Caco-2 (cell line): ENCODE measurements around the gene MCRS1. TPM values are rescaled to one million over a fixed set of nuclear protein-coding genes. Genes with fewer than 3 reads are reported as not detected.

Experiments used
- BruUV-seq: library from RNA; stranded (reverse); fragments of 400-500 nt; replicated peaks from 2 replicates; lab custom pipeline; 2021; lab: Mats Ljungman, UMichigan
- CTCF ChIA-PET: fragments of 300-600 bp; sonication (Branson Sonifier 250); formaldehyde crosslinking; loops from one replicate; lab custom pipeline; 2022; ENCODE audit warnings: antibody characterized with exemption; lab: Charles Lee
- POLR2A ChIA-PET: fragments of 300-600 bp; sonication (Branson Sonifier 250); formaldehyde crosslinking; loops from one replicate; lab custom pipeline; 2022; ENCODE audit warnings: antibody characterized with exemption; lab: Charles Lee
- DNase-seq, 2 experiments: peaks; one replicate each; pipeline versions ENCODE4 v3.0.0 to v3.0.0-alpha.2; 2020 to 2022
- H3K27me3 ChIP-seq: replicated peaks from 2 replicates; pipeline ENCODE4 v1.6.0; 2011; ENCODE audit warnings: low read length; ENCODE audit not compliant: control insufficient read depth, insufficient read depth
- H3K36me3 ChIP-seq: 2 replicates; pipeline ENCODE4 v1.5.1; 2011; ENCODE audit warnings: low read length; ENCODE audit not compliant: control insufficient read depth, insufficient read depth
- H3K4me1 ChIP-seq: fragments of 250-450 bp; sonication (Bioruptor Pico); 2 replicates; pipeline ENCODE4 v1.5.1; 2020; ENCODE audit warnings: mild to moderate bottlenecking
- H3K4me3 ChIP-seq: 2 replicates; pipeline ENCODE4 v1.5.1; 2011; ENCODE audit warnings: low read depth, mild to moderate bottlenecking, control low read depth, low read length
- H3K9me3 ChIP-seq: fragments of 250-450 bp; sonication (Bioruptor Pico); 2 replicates; pipeline ENCODE4 v1.5.1; 2020; ENCODE audit warnings: mild to moderate bottlenecking, moderate library complexity
- H3K27ac Mint-ChIP-seq: one replicate; pipeline ENCODE4 v1.8.0; 2022; ENCODE audit warnings: mixed read lengths; ENCODE audit not compliant: unreplicated experiment
- H3K27me3 Mint-ChIP-seq: one replicate; pipeline ENCODE4 v1.8.0; 2022; ENCODE audit warnings: mixed read lengths; ENCODE audit not compliant: insufficient read depth, unreplicated experiment
- H3K36me3 Mint-ChIP-seq: one replicate; pipeline ENCODE4 v1.8.0; 2022; ENCODE audit warnings: mild to moderate bottlenecking, mixed read lengths; ENCODE audit not compliant: insufficient read depth, unreplicated experiment
- H3K4me1 Mint-ChIP-seq: one replicate; pipeline ENCODE4 v1.8.0; 2022; ENCODE audit warnings: low read depth, mixed read lengths; ENCODE audit not compliant: unreplicated experiment
- H3K4me3 Mint-ChIP-seq: one replicate; pipeline ENCODE4 v1.8.0; 2022; ENCODE audit warnings: mild to moderate bottlenecking, moderate library complexity, mixed read lengths; ENCODE audit not compliant: unreplicated experiment
- H3K9me3 Mint-ChIP-seq: one replicate; pipeline ENCODE4 v1.8.0; 2022; ENCODE audit warnings: mixed read lengths; ENCODE audit not compliant: unreplicated experiment
- intact Hi-C: fragments of 100-400 bp; cut with micrococcal nuclease; formaldehyde crosslinking; loops from one replicate; pipeline ENCODE4 v1.10.0; 2022; ENCODE audit not compliant: unreplicated experiment
- total RNA-seq: library from RNA; stranded (reverse); gene quantifications from 2 replicates; pipeline ENCODE4 v1.2.3, GENCODE V29; 2022
- TF ChIP-seq, protein P1 (sequence below), 2 experiments: fragments of 200-600 bp in 1 of 2; IDR thresholded peaks; 1 replicate in 1 of 2; 2 replicates in 1 of 2; pipeline versions ENCODE4 v1.5.1 to v1.8.0; 2011 to 2022; ENCODE audit warnings: antibody characterized with exemption in 1 of 2, control low read depth in 1 of 2, inconsistent platforms in 1 of 2, low read depth in 1 of 2, low read length in 1 of 2, mild to moderate bottlenecking in 1 of 2, moderate library complexity in 1 of 2; ENCODE audit not compliant: insufficient read depth in 1 of 2, severe bottlenecking in 1 of 2, unreplicated experiment in 1 of 2

MCRS1 gene
- total RNA-seq, 1 experiment from 2014 or later: 122 TPM

DNA sequence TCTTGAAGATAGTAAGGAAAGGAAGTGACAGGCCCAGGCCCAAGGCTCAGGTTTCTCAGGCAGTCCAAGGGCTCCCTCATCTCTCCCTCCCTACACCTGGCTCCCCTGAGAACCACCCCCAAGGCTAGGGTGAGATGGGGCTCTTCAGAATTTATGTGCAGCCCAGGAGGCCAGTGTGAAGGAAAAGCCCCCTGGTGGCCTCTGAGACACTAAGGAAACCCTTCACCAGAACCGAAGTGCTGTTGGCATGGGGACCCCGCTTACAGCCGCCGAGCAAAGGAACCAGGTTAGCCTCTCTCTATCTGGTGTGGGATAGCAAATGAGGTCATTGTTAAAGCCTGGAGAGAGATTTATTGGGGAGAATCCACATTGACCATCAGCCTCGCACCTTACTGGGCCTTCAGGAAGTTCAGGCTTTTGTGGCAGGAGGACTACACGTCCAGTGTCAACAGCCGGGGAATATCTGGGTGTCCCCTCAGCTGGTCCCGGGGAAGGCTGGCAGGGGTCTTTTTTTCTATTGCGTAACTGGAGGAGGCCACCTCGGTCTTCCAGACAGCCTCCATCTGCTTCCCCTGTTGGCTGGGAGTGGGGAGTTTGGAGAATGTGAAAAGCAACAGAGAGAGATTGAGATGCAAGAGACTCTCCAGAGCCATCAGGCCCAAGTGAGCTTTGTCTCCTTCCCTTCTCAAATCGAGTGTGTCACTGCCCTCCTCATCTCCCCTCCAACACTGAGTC, 19.4 kb upstream of the MCRS1 start:
- no peak overlapping the region for H3K27ac Mint-ChIP-seq
- Histone ChIP-seq H3K4me1 (peaks cover 10% of the 10 kb centered on the region), H3K4me3 (no peak overlapping the region), H3K36me3 (peaks cover 4% of the 10 kb centered on the region; the same call in 1 of the 2 replicates), H3K27me3 (no peaks in the 10 kb centered on the region), H3K9me3 (no peaks in the 10 kb centered on the region)
- H3K4me3 Mint-ChIP-seq: no peak overlapping the region
- H3K9me3 Mint-ChIP-seq: peaks cover 1% of the 10 kb centered on the region
- H3K36me3 Mint-ChIP-seq: peaks cover 16% of the 10 kb centered on the region
- H3K4me1 Mint-ChIP-seq: peaks cover 6% of the 10 kb centered on the region
- no peaks in the 10 kb centered on the region for H3K27me3 Mint-ChIP-seq
- CTCF ChIA-PET: no interaction called here
- no peak for DNase-seq
- POLR2A ChIA-PET: no interaction called here
- BruUV-seq: no TSS peak
- TF ChIP-seq, protein P1, sequence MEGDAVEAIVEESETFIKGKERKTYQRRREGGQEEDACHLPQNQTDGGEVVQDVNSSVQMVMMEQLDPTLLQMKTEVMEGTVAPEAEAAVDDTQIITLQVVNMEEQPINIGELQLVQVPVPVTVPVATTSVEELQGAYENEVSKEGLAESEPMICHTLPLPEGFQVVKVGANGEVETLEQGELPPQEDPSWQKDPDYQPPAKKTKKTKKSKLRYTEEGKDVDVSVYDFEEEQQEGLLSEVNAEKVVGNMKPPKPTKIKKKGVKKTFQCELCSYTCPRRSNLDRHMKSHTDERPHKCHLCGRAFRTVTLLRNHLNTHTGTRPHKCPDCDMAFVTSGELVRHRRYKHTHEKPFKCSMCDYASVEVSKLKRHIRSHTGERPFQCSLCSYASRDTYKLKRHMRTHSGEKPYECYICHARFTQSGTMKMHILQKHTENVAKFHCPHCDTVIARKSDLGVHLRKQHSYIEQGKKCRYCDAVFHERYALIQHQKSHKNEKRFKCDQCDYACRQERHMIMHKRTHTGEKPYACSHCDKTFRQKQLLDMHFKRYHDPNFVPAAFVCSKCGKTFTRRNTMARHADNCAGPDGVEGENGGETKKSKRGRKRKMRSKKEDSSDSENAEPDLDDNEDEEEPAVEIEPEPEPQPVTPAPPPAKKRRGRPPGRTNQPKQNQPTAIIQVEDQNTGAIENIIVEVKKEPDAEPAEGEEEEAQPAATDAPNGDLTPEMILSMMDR (IDR thresholded peaks at IDR 0.05; ENCODE audit: insufficient read depth in 1 of 2, low read depth in 1 of 2, low read length in 1 of 2, severe bottlenecking in 1 of 2, unreplicated experiment in 1 of 2): peak; percentile 31 to 32
- intact Hi-C loops: no loop called here

DNA sequence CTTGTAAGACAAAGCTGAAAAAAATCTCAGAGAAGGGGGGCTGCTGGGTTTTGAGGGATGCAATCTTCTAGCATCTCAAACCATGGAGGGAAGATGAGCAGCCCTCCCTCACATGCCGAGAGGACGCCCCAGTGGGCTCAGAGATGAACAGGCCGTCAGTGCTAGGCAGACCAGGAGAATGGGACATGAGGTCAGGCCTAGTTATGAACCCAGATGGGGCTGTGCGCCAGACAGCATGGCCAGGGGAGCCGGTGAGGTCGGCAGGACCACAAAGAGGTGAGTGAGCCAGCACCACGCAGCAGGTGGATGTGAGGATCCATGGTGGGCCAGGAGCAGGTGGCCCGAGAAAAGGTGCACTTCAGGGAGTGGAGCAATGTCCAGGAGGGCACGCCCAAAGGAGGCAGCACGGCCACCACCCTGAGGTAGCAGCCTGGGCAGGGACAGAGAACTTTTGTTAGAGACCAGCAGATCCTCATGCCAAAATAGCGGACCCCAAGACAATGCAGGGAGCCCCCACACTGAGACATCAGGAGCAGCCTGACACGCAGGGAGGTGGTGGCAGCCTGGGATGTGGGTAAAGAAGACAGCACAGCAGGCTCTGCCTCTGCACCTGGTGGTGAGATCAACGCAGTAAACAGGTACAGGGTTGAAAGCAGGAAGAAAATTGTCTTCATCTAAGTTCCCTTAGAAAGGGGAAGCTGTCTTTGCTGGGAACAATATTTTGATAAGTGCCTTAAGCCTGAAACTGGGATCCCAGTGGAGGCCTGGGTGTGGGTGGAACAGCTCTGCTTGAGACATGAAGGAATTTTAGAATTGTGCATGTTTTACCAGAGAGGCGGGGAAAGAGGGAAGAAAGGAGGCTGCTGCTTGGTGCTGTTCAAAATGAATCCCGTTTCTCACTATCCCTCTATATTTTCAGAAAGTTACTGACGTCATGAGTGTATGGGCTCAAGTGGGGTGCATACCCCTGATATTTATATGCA, 17.8 kb upstream of the MCRS1 start:
- Histone ChIP-seq H3K27me3 (no peaks in the 10 kb centered on the region), H3K9me3 (no peaks in the 10 kb centered on the region), H3K4me3 (no peak overlapping the region), H3K4me1 (peaks cover 21% of the 10 kb centered on the region), H3K36me3 (peaks cover 4% of the 10 kb centered on the region; the same call in 1 of the 2 replicates)
- ChIA-PET CTCF (no interaction called here), POLR2A (no interaction called here)
- Mint-ChIP-seq H3K27me3 (no peaks in the 10 kb centered on the region), H3K36me3 (peaks cover 18% of the 10 kb centered on the region), H3K4me1 (peaks cover 20% of the 10 kb centered on the region), H3K27ac (peak overlapping the region; percentile 10), H3K9me3 (no peaks in the 10 kb centered on the region), H3K4me3 (no peak overlapping the region)
- DNase-seq: no peak
- TF ChIP-seq, protein P1 (IDR thresholded peaks at IDR 0.05; ENCODE audit: insufficient read depth in 1 of 2, low read depth in 1 of 2, low read length in 1 of 2, severe bottlenecking in 1 of 2, unreplicated experiment in 1 of 2): no peak
- intact Hi-C loops: no loop called here
- no TSS peak for BruUV-seq

DNA sequence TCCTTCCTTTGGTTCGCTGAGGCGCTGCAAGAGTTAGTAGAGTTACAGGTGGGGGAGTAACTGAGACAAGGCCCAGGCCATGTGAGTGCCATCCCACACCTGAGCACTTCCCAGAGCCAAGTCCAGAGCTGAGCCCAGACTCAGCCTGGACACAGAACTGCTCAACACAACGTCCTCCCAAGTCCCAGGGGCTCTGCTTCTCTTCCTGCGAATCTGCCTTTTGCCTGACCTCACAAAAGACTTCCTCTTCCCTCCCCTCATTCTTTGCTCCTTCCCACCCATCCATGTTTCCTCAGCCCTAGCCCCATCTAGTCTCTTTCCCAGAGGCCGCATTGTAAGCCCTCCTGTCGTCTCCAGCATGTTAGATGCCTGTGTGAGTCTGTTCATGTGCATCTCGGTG, 16.6 kb upstream of the MCRS1 start:
- CTCF ChIA-PET: interaction anchor here (0.6 kb wide), 1 partner anchor 25 kb away, joined by 5 read pairs; no protein-coding TSS in a partner anchor
- Mint-ChIP-seq H3K4me3 (no peak overlapping the region), H3K4me1 (peaks cover 26% of the 10 kb centered on the region), H3K36me3 (peaks cover 27% of the 10 kb centered on the region), H3K27ac (no peak overlapping the region), H3K27me3 (no peaks in the 10 kb centered on the region), H3K9me3 (no peaks in the 10 kb centered on the region)
- POLR2A ChIA-PET: interaction anchor here (0.6 kb wide), 1 partner anchor 48 kb away, joined by 12 read pairs; no protein-coding TSS in a partner anchor
- peaks cover 30% of the 10 kb centered on the region for H3K4me1 ChIP-seq
- TF ChIP-seq, protein P1 (IDR thresholded peaks at IDR 0.05; ENCODE audit: insufficient read depth in 1 of 2, low read depth in 1 of 2, low read length in 1 of 2, severe bottlenecking in 1 of 2, unreplicated experiment in 1 of 2): no peak
- intact Hi-C loops: no loop called here
- no peak overlapping the region for H3K4me3 ChIP-seq
- DNase-seq: no peak
- H3K36me3 ChIP-seq: peaks cover 4% of the 10 kb centered on the region; the same call in 1 of the 2 replicates
- H3K9me3 ChIP-seq: no peaks in the 10 kb centered on the region
- no peaks in the 10 kb centered on the region for H3K27me3 ChIP-seq
- no TSS peak for BruUV-seq
